Middle frontal gyrus (tissue), 1 donor: ENCODE measurements around the gene FKRP.

Experiments used
- DNase-seq: peaks from one replicate; pipeline ENCODE4 v3.0.0-alpha.2; 2015; ENCODE audit warnings: low spot score; ENCODE audit errors: extremely low spot score

Gene FKRP

DNA sequence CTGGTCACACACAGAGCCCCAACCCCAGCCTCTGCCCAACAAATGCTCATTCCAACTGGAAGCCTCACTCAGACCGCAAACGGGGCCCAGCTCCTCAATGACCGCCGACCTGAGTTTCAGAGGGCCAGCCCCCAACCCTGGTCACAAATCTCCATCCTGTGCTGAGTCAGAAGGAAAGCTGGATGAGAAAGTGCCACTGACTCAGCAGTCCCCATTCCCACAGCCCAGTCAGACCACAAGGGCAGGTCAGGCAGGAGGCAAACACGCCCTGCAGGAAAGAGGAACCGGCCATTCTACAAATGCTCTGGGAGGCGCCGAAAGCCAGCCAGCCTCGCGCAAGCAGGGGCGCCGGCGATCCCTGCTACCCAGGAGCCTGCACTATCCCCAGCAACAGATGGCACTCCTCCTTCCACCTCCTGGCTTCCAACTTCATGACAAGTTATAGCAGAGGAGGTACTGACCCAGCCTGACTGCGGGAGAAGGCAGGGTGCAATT, 14.8 kb upstream of the FKRP start:
- no peak for DNase-seq

DNA sequence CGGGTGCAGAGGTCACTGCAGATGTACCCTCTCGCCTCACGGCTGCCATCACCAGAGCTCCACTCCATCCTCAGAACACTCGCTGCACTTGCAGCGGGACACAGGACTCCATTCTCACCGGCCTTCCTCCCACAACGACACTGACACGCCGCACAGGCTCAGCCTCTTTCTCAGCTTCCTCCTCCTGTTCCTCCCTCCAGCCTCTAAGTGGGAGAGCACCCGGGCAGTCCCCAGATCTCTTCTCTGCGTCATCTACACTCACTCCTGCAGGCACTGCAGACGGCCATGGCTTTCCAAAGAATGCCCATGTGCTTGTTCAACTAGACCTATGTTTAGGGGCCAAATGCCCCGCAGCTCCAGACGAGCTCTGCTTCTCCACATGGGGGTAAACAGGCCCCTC, 14.3 kb upstream of the FKRP start:
- DNase-seq: no peak

DNA sequence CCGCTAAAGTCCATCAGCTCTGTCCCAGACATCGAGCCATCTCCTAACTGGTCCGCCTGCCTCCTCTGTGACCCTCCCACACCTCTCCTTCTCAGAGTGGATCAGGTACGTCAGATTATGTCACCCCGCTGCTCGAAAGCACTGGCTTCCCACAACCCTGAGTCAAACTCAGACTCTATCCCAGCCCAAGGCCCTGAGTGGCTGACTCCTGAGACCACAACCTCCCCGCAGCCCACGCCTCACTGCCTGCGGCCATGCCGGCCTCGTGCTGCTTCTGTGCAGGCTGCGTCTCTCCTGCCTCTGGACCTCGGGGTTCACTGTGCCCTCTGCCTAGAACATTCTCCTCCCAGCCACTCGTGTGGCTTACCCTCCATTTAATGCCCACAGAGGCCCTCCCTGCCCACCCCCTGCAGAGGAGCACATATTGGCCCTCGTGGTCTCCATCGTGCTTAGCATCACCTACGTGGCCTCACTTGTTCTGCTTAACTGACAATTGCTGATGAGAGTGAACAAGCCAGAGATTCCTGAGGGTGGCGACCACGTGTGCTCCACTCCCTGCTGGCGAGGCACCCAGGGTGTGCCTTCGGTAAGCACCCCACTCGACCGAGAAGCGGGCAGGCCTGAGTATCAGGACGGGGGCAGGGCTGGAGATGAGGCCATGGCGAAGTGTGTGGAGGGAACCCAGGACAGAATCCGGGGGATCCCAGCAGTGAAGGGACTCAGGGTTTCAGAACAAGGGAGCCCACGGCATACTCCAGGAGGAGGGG, 13.5 kb upstream of the FKRP start:
- DNase-seq: no peak

DNA sequence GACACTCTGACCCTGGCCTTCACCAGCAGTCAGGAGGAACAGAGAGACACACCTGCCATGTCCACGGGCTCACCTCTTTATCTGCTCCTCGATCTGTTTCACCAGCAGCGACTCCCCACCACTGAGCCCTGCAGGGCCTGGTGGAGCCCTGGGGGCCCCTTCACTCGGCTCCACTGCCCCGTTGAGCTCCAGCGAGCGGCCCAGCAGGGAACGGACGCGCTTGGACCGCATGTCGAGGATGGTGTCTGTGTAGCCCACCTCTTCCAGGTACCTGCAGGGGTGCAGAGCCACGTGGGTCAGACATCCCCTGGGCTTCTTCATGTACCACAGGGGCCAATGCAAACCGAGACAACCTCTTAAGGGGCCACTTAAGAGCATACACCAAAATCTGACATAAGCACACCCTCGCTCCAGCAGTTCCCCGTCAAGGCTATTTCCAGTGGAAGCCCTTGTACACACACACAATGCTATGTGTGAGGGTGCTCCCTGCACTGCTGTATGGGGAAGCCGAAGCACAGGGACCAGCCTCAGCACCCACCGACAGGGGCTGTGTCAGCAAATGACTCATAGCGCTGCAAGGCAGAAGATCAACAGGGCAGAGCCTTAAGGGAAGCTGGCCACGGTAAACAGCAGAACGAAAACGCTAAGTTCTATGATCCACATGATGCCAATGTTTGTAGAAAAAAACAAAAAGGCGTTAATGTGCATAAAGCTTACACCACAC, 12.7 kb upstream of the FKRP start:
- no peak for DNase-seq

DNA sequence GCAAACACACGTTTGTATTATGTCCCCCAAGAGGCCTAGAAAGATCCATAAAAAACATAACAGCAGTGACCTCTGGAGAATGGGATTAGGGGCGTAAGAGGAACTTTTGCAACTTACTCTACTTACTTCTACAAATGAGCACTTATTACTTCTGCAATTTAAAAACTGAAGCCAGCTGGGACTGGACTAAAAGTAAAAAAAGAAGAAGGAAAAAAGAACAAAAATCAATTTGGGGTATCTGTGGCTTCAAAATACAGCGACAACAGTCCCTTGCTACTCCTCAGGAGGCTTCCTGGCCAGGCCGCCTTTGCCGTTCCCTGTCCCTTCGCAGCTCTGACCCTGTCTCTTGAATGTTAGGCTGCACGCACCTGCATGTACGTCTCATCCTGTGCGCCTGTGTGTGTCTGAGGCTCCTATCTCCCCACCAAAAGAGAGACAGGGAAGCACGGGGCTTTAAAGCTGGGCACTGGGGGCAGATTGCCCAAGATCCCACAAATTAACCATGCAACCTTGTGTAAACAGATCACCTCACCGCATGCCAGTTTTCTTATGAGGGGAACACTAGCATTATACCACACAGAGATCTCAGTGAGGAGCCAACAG, 12.1 kb upstream of the FKRP start:
- DNase-seq: no peak

DNA sequence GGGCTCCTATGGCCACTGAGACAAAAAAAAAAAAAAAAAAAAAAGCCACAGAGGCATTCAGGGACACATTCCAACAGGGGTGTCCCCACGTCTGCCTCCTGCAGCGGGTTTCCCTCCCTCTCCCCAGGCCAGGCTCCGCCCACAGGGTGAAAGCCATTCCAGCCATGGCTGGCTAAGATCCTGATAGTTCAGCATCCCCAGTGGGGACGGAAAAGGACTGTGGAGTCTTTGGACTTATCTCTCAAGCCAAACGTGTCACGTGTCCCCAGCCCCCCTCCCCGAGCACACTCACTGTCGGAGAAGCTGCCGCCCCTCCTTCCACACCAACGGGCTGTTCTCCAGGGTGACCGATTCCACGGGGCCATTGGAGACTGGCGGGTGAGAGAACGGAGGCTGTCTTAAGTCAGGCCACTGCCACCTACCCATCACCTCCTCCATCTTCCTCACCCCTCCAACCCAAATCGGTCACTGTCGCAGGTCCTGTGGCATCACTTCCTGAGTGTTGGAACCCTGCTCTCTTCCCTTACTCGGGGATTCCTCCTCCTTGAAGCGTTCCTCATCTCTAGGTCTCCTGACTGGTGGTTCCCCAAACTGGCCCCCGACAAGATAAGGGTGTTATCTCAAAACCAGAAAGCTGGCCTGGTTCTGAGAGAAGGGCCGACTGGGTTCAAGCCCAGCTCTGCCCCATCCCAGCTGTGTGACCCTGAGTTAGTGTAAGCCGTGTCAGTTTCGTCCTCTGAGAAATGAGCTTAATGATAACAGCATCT, 9.1 kb upstream of the FKRP start:
- no peak for DNase-seq

DNA sequence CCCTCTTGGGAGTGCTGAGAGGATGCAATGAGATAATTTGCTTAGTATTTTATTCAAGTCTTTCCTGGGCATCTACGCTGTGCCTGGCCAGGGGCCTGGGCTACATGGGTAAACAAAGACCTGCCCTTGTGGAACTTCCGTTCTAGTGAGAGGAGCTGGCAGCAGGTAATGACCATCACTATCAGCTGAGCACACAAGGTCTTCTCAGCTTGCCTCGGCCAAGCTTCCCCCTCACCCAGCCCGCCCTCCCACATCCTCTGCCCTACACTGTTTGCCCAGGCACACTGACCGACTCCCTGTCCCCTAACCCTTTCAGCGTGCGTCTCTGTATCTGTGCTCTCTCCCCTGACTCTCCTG, 8.6 kb upstream of the FKRP start:
- DNase-seq: no peak

DNA sequence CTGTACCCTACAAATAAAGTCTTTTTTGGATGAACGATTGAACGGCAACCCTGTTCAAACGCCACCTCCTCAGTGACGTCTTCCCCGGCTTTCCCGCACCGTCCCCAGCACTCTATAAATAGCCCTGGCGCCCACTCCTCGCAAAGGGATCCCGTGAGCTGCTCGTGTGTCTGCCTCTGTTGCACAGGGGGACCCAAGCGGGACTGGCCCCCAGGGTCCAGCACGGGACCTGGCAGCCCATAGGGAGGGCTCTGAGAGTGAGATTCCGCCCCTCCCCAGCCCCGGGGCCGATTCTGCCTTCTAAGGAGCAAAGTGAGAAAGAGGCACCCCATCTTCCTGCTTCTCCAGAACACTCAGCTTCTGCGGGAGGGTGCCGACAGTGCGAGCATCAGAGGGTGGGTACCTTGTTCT, 8.1 kb upstream of the FKRP start:
- DNase-seq: no peak

DNA sequence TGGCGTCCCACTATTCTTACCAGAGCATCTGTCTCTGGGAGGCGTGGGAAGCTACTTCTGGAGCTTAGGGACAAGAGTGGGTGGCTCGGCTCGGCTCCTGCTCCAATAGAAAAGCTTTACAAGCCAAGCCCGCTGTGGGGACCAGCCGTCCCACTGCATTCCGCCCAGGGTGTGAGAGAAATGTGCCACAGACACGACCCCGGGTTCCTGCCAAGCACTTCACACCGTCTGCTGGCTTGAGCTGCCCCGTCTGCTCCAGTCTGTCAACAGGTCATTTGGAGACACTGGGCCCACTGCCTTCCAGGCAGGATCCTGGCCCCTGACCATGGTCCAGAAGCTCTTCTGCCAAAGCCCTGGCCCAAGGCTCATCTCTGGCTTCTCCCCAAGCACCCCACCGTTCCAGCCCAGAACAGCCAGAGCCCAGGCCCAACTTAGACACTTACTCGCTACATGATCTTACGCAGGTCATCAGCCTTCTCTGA, 6.5 kb upstream of the FKRP start:
- DNase-seq: no peak

DNA sequence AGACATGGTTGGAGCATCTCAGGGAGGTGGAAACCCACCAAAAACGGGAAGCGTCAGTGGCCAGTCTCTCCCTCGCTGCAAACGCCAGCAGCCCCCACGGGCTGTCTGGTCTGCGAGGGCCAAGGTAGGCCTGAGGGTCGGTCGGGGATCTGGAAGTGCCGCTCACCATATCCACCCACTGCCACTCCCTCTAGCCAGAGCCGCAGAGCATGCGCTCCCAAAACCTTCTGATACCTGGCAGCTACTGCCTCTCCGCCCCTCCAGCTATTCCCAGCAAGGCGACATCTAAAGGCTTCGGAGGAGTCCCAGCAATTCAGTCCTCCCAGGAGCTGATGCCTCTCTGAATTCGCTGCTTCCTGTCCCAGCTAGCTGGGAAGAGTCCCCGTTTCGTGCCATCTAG, 4.4 kb upstream of the FKRP start:
- DNase-seq: no peak

DNA sequence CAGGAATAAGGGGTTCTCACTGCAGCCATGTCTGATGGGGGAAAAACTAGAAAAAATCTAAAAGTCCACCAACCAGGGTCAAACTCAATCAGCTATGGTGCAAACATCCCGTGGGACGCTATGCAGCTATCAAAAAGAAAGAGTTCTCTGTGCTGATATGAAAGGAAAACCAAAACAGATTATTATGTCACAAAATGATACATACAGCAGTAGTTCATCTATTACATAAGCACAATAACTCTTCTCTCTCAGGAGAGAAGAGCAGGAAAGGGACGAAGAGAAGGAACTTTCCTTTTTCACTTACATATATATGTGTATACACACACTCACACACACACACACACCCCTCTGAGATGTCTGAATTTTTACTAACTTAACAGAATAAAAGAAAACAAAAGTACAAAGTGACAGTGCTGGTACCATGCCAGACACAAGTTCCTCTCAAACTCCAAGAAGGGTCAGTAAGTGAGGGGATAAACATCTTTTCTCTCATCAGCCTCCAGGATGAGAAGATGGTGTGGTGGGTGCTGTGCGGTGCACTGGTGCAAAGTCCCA, 2.9 kb upstream of the FKRP start:
- no peak for DNase-seq

DNA sequence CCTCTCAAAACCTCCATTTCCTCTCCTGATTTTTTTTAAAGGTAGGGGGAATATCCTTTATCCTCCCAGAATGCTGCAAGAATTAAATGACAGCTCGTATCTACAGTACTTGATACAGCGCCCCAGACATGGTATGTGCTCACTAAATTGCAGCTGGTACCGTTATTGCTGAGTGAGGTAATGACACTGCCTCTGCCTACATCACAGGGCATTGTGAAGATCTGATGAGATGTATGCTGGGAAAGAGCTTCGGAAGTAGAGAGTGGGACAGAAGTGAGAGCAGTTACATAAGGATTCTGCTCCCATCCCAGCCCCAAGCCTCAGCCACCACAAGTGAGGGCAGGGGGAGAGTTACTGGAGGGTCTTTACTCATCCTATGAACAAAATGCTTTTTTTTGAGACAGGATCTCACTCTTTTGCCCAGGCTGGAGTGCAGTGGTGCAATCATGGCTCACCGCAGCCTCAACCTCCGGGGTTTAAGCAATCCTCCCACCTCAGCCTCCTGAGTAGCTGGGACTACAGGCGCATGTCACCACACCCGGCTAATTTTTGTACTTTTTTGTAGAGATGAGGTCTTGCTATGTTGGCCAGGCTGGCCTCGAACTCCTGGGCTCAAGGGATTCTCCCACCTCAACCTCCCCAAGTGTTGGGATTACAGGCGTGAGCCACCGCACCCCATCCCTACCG, 1.7 kb upstream of the FKRP start:
- no peak for DNase-seq

DNA sequence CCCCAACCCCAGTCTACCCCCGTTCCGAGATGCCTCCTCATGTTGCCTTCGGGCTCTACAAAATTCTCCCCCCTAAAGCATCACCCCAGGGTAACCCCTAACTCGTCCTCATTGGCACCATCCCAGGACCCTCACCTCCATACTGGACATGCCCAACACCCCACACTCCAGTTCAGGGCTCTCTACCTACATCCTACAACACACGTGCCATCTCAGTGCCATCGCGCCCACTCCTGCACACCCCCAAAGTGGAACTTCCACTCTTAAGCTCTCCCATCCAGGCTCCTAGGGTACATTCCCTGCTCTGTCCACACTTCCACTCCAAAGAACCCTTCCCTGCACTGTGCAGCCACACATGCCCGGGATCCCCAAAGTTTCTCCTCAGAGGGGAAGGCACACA, 827 bp upstream of the FKRP start:
- DNase-seq: no peak

DNA sequence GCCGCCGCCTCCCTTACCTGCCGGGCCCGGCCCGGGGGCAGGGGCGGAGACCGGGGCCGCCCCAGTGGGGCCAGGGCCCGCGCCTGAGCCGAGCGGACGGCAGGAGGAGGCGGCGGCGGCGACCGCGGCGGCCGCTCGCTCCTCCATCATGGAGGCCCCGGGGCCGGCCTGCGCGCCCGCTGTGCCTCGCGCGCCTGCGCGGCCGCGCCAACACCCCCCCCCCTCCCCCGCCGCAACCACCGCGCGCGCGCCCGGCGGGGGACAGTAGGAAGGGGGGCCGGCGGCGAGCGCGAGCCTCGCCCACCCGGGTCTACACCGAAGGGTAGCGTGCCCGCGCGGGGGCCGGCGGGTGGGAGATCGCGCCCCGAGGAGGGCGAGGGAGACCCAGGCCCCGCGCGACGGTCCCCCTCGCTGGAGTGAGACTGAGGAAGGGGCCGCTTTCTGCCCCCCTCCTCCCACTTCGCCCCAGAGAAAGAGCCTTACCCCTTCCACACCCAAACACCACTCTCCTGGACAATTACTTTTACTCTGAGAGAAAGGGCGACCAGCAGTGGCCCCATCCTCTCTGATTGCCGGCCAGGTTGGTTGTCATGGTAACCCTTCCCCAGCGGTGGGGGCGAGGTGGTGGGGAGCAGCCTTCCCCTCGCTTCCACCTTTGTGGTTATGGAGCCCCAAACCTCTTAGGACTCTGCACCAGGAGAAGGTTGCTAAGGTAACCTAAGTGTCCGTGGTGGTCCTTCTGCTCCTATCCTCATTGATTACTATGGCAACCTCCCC, 612 bp downstream of the FKRP start, which contains the start of gene STRN4:
TSS of gene STRN4 (minus strand) at position 170 of the 777 bp plus-strand sequence. CDS start at position 150, 20 bp downstream.
- no peak for DNase-seq

DNA sequence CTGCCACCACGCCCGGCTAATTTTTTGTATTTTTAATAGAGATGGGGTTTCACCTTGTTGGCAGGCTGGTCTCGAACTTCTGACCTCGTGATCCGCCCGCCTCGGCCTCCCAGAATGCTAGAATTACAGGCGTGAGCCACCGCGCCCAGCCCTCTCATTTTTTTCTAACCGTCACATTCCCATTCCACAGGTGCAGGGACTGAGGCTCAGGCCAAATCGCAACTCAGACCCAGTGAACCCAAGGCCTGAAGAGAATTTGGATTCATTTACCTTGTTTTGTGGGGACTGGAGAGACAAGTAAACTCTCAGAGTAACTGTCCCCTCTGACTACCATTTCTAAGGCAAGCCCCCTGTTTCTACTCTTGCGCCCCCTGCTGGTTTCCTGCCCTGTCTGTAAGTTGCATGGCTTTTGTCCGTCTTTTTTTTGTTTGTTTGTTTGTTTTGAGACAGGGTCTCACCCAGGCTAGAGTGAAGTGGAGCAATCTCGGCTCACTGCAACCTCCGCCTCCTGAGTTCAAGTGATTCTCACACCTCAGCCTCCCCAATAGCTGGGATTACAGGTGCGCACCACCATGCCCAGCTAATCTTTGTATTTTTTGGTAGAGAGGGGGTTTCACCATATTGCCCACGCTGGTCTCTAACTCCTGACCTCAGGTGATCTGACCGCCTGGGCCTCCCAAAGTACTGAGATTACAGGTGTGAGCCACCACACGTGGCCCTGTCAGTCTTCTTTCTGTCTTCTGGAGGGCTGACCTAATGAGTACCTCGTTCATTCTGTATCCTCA, 2.7 kb downstream of the FKRP start:
- DNase-seq: no peak

DNA sequence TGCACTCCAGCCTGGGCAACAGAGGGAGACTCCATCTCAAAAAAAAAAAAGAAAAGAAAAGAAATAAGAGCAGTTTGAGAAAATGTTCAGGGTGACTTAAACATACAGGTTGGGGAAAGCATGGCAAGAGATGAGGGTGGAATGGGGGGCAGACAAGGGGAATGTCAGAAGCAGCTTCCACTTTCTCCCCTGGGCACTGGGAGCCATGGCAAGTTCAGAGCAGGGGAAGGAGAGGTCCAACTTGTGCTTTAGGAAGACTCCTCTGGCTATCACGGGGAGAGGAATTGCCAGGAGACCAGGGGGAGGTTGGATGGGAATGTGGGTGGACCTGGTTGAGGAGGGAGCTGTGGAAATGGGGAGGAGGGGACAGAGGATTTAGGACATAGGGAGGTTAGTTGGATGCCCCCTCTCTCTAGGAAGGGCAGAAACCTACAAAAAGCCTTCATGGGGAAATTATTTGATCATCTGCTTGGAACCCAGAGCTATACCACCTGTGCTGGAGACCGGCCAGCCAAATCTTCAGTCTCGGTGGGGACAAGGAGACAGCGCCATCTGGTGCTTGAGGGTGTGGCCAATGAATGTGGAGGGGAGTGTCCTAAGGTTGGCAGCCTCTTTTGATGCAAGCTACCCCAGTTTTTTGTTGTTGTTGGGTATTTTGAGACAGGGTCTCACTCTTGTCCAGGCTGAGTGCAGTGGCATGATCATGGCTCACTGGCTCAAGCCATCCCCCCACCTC, 7.7 kb downstream of the FKRP start:
- DNase-seq: no peak

DNA sequence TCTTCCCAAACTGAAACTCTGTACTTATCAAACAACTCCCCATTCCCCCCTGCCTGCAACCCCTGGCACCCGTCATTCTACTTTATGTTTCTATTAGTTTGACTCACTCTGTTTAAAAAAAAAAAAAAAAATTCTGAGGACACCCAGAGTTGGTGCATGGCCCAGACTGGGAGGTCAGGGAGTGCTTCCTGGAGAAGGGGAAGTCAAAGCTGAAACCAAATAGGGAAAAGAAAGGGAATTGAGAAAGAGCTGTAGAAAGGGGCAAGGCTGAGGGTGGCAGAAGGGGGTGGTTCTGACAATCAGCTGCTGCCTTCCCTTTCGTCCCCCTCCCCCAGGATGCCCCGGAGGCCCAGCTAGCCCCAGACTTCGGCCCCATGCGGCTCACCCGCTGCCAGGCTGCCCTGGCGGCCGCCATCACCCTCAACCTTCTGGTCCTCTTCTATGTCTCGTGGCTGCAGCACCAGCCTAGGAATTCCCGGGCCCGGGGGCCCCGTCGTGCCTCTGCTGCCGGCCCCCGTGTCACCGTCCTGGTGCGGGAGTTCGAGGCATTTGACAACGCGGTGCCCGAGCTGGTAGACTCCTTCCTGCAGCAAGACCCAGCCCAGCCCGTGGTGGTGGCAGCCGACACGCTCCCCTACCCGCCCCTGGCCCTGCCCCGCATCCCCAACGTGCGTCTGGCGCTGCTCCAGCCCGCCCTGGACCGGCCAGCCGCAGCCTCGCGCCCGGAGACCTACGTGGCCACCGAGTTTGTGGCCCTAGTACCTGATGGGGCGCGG, 9.4 kb downstream of the FKRP start:
- DNase-seq: no peak
